ENCODE measurements around the gene NEXN. TPM values are rescaled to one million over a fixed set of nuclear protein-coding genes. Genes with fewer than 3 reads are reported as not detected.

NEXN gene
- total RNA-seq, 1 experiment from 2014 or later = 1.4 TPM

- H3K27me3 Mint-ChIP-seq (ENCODE audit: low read depth) = no peaks in the 10 kb centered on the region
- DNase-seq (ENCODE audit: low spot score) = no peak
- CTCF ChIA-PET = interaction anchor here (0.6 to 0.7 kb wide), 2 partner anchors 64 to 308 kb away, joined by 3 to 4 read pairs; no protein-coding TSS in a partner anchor
- peak overlapping the region; percentile 81; the same call in 1 of the 2 replicates for H3K27ac Mint-ChIP-seq
- H3K4me1 Mint-ChIP-seq = peaks cover 6% of the 10 kb centered on the region; the same call in 1 of the 2 replicates
- TF ChIP-seq ESRRA (CRISPR knock-in tag; IDR thresholded peaks at IDR 0.05; ENCODE audit: borderline replicate concordance) (no peak), SMAD3 (CRISPR knock-in tag; IDR thresholded peaks at IDR 0.05; ENCODE audit: borderline replicate concordance) (no peak), ZNF416 (CRISPR knock-in tag; IDR thresholded peaks at IDR 0.05) (no peak), ZNF138 (CRISPR knock-in tag; conservative IDR thresholded peaks at IDR 0.05) (no peak), MYBL2 (CRISPR knock-in tag; IDR thresholded peaks at IDR 0.05) (no peak), MAX (CRISPR knock-in tag; IDR thresholded peaks at IDR 0.05) (no peak), KAT7 (CRISPR knock-in tag; IDR thresholded peaks at IDR 0.05; ENCODE audit: borderline replicate concordance) (no peak), EMX1 (CRISPR knock-in tag; IDR thresholded peaks at IDR 0.05) (no peak), FOXK1 (CRISPR knock-in tag; IDR thresholded peaks at IDR 0.05) (no peak), ZNF532 (CRISPR knock-in tag; IDR thresholded peaks at IDR 0.05; ENCODE audit: borderline replicate concordance) (no peak), FOXJ3 (CRISPR knock-in tag; IDR thresholded peaks at IDR 0.05; ENCODE audit: borderline replicate concordance) (no peak), JAZF1 (CRISPR knock-in tag; IDR thresholded peaks at IDR 0.05) (no peak), ZNF425 (CRISPR knock-in tag; conservative IDR thresholded peaks at IDR 0.05) (no peak), NFE2L1 (CRISPR knock-in tag; IDR thresholded peaks at IDR 0.05) (no peak), NFATC4 (CRISPR knock-in tag; IDR thresholded peaks at IDR 0.05) (no peak), RELA (CRISPR knock-in tag; IDR thresholded peaks at IDR 0.05; ENCODE audit: borderline replicate concordance) (no peak)
- no peaks in the 10 kb centered on the region for H3K9me3 Mint-ChIP-seq
- no peak overlapping the region for H3K4me3 Mint-ChIP-seq
- H3K36me3 Mint-ChIP-seq = no peaks in the 10 kb centered on the region
- POLR2A ChIA-PET = interaction anchor here (0.7 kb wide), 1 partner anchor 102 kb away, joined by 4 read pairs; no protein-coding TSS in a partner anchor
- no peak for ATAC-seq
Measured at GRCh38 chr1:77841574-77841973, 46.9 kb upstream of the NEXN start.

- Mint-ChIP-seq H3K9me3 (no peaks in the 10 kb centered on the region), H3K36me3 (no peaks in the 10 kb centered on the region), H3K4me3 (no peak overlapping the region), H3K4me1 (no peaks in the 10 kb centered on the region), H3K27ac (no peak overlapping the region), H3K27me3 (ENCODE audit: low read depth) (no peaks in the 10 kb centered on the region)
- ChIA-PET POLR2A (interaction anchor here (0.6 kb wide), 1 partner anchor 289 kb away, joined by 3 read pairs; no protein-coding TSS in a partner anchor), CTCF (no interaction called here)
- DNase-seq (ENCODE audit: low spot score) (no peak), ATAC-seq (no peak)
- no peak for TF ChIP-seq SP1 (CRISPR knock-in tag; conservative IDR thresholded peaks at IDR 0.05)
- TF ChIP-seq SOX15 (CRISPR knock-in tag; IDR thresholded peaks at IDR 0.05) = no peak
- no peak for TF ChIP-seq FOXJ3 (CRISPR knock-in tag; IDR thresholded peaks at IDR 0.05; ENCODE audit: borderline replicate concordance)
- no peak for TF ChIP-seq AR (CRISPR knock-in tag; IDR thresholded peaks at IDR 0.05)
- no peak for TF ChIP-seq STAT6 (CRISPR knock-in tag; conservative IDR thresholded peaks at IDR 0.05; ENCODE audit: low read depth)
- TF ChIP-seq RORB (CRISPR knock-in tag; IDR thresholded peaks at IDR 0.05) = no peak
- no peak for TF ChIP-seq MYBL2 (CRISPR knock-in tag; IDR thresholded peaks at IDR 0.05)
- no peak for TF ChIP-seq E2F1 (CRISPR knock-in tag; IDR thresholded peaks at IDR 0.05)
- no peak for TF ChIP-seq SMAD4 (CRISPR knock-in tag; IDR thresholded peaks at IDR 0.05)
- TF ChIP-seq ZNF121 (CRISPR knock-in tag; IDR thresholded peaks at IDR 0.05) = no peak
Measured at GRCh38 chr1:77845951-77846350, 42.5 kb upstream of the NEXN start.
